Measurements from ENCODE around the gene BEND6.
"Not testable (repeated sequence)": the region's sequence is repeated elsewhere in the genome, so short reads cannot be mapped to it uniquely, and the experiment has no call there.

Gene BEND6

DNA sequence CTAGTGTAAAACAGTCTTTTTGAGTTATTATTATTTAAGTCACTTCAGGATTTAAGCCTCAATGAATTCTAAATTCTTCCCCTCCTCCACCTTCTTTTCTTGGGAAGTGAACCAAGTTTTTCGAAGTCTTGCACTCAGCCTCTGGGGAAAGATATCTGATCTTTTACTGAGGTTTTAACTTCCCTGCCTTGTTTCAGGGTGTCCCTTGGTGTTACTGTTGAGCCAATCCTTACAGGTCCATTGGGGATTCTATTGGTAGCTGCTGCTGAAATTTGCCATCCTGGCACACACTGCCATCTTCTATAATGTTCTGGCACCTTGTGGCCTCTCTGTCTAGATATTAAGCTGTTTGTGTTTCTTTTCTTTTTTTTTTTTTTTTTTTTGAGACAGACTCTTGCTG, 31.7 kb downstream of the BEND6 start:
- no peak for DNase-seq

DNA sequence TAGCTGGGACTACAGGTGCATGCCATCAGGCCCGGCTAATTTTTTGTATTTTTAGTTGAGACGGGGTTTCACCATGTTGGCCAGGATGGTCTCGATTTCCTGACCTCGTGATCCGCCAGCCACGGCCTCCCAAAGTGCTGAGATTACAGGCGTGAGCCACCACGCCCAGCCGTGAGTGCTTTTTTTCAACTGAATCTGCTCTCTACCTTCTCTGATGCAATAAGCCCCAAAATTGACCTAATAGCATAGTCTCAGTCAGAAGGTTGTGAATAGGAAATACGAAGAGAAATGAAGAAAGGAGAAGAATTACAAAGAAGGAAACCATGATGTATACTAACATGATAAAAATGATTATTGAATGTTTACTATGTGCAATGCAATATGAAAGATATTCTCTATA, 33.2 kb downstream of the BEND6 start:
- no peak for DNase-seq

DNA sequence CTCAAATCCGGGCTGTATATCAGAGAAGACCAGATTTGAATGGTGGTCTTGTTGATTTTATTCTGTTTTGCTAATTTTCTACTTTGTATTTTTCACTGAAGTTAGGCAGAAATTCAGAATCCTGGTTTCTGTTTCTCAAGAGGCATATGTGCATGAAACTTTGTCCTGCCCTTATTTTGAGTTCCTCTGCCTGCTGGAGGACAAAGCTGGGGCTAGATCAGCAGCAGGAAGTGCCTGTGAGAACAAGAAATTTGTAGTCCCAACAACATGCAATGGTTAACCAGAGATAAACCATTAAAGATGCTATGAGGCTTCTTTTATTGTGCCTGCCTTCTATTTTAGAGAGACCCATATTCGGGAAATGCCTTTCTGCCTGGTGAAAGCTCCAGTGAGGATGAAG, 37.1 kb downstream of the BEND6 start:
- no peak for DNase-seq

DNA sequence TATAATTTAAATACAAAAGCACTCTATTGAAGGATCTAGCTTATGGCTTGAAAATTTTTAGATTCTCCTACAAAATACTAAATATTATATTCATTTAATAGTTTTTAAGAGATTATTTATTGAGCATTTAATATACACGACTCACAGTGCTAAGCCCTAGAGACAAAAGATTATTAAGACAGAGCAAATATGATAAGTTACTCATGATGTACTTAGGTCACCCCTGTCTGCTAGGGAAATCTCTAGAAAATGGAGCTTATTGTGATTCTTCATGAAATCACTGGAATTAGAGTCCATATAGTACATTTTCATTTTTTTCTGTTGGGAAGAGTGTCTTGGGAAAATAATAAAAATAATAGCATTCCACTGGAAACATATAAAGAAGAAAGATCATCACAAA, 37.8 kb downstream of the BEND6 start:
- no peak for DNase-seq

DNA sequence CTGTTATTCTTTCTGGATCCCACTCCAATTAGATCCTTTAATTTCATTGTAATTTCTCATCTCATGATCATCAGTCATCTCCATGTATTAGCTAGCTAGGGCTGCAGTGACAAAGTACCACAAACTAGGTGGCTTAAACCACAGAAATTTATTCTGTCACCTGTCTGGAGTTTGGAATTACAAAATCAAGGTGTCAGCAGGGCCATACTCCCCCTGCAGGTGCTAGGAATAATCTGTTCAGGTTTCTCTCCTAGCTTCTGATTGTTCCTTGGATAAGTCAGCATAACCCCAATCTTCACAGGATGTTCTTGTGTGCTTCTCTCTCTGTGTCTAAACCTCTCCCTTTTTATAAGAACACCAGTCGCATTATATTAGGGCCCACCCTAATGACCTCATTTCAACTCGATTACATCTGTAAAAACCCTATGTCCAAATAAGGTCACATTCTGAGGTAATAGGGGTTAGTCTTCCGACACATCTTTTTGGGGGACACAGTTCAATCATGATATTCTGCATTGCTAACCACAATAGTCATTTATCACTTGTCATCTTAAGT, 40.5 kb downstream of the BEND6 start:
- DNase-seq: no peak

DNA sequence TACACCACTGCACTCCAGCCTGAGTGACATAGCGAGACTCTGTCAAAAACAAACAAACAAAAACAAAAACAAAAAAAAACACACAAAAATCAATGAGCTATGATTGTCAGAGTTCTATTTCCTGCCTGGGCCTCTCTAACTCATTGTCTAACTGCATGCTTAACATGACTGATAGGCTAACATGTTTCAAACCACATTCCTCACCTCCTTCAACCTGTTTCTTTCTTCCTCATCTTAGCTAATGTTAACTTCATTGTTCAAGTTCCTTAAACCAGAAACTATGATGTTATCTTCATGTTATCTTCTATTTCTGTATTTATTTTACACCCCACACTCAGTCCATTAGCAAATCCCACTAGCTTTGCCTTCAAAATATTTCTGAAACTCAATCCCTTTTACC, 41.5 kb downstream of the BEND6 start:
- no peak for DNase-seq

DNA sequence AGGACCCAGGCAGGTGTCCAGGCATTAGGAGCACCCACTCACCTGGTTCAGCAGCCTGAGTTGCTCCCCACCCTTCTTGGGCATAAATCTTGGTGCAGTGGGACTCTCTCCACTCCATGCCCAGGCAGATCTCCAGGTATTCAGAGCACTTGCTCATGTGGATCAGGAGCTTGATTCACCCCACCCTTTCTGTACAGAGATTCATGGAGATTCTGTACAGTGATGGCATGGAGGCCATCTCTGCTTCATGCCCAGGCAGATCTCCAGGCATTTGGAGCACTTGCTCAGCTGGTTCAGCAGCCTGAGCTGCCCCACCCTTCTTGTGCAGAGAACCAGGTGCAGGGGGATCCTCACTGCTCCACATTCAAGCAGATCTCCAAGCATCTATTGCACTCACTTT, 44.1 kb downstream of the BEND6 start:
- no peak for DNase-seq

DNA sequence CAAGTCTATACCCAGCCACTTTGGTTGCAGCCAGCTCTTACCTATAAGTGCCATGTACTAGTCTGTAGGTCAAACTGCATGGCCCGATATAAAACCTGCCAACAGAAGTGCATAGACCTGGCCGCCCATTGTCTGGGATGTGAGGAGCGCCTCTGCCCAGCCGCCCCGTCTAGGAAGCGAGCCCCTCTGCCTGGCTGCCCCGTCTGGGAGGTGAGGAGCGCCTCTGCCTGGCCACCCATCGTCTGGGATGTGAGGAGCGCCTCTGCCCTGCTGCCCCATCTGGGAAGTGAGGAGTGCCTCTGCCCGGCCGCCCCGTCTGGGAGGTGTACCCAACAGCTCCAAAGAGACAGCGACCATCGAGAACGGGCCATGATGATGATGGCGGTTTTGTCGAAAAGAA, 44.8 kb downstream of the BEND6 start:
- DNase-seq: not testable (repeated sequence)

DNA sequence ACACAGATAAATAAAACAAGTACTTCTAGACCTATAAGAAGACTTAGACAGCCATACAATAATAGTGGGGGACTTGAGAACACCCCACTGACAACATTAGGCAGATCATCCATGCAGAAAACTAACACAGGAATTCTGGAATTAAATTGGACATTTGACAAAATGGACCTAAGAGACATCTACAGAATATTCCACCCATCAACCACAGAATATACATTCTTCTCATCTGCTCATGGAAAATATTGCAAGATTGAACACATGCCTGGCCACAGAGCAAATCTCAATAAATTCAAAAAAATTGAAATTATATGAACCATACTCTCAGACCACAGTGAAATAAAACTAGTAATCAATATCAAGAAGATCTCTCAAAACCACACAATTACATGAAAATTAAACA, 47.3 kb downstream of the BEND6 start:
- no peak for DNase-seq

DNA sequence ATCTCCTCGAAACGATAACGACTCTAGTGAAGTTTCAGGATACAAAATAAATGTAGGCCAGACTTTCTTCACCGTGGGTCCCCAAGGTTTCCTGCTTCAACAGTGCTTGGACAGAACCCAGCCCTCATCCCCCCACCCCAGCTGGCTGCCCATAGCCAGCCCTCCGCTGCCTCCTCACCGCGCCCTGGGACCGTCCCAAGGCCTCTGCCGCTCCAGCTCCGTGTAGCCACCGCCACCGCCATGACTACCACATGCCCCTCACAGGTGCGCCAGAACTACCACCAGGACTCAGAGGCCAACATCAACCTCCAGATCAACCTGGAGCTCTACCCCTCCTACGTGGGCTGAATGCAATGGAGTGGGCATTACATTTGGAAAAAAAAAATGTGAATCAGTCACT, 49.4 kb downstream of the BEND6 start:
- no peak for DNase-seq

DNA sequence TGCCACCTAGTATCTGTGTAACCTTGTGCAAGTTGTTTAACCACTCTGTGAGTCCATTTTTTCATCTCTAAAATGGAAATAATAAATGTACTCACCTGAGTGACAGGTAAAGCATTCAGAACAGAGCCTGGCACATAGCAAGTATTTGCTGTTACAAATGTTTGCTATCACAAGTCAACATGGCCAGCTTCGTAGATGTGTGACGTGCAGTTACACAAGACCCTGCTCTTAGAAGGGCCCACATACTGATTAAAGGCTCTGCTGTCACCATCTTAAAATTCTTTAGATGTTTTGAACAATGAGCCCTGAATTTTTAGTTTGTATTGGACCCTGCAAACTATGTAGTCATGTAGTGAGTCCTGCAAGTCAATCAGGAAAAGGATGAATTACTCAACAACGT, 51.2 kb downstream of the BEND6 start:
- DNase-seq: no peak

DNA sequence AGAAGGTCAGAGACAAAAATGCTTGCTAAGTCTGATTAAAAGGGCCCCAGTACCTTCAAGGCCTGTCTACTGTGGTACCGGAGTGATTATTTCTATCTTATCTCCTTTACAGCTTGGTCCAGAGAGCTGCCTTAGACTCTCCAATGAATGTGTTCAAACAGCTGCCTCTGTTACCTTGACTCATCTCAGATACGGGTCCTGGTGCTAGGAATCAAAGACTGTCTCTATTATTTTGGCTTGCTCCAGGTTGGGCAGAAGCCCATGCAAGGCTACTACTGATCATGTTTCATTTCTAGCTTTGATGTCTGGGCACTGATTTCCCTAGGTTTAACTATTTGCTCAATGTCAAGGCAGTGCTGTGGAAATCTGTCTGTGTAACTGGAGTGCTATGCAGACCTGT, 53.2 kb downstream of the BEND6 start:
- not testable (repeated sequence) for DNase-seq

DNA sequence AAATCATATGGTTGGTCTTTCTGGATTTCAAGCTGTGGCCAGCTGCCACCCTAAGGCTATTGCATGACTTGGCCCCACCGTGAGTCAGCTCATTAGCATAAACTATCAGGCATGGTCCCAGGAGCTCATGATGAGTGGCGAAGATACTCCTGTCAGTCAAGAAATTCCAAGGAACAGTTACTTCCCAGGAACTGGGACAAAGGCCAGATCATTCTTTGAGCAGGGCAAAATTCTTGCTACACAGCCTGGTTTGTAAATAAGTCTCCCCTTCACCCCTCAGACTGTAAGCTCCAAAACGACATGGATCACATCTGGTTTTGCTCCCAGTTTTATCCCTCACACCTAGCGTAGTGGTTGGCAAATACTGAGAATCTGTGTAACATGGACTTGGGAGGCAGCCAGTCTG, 58.6 kb downstream of the BEND6 start:
- DNase-seq: no peak

DNA sequence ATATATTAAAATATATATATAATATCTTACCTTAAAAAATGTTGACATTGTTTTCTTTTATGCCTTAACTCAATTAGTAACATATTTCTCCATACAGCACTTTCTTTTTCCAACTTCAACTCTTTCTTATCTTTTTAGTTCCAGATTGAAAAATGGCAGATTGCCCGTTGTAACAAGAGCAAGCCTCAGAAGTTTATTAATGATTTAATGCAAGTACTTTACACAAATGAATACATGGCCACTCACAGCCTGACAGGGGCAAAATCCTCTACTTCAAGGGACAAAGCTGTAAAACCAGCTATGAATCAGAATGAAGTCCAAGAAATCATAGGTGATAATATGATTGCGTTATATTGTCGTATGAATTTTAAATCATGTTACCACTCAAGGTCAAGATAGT, 62.2 kb downstream of the BEND6 start:
- DNase-seq: no peak

DNA sequence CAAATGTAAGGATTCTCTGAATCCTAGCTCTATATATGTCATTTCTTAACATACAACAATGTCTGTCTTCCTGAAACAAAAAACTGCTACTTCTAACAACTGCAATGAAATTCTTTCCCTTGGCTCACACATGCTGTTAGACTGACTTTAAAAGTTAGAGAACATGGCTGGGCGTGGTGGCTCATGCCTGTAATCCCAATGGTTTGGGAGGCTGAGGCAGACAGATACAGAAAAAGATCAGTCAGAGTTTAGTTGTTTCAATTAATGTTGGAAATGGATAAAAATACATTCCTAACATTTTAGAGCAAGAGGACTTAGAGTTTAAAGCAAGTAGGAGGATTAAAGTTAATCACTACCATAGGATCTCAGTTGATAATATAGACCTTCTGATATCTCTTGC, 62.9 kb downstream of the BEND6 start:
- DNase-seq: no peak

DNA sequence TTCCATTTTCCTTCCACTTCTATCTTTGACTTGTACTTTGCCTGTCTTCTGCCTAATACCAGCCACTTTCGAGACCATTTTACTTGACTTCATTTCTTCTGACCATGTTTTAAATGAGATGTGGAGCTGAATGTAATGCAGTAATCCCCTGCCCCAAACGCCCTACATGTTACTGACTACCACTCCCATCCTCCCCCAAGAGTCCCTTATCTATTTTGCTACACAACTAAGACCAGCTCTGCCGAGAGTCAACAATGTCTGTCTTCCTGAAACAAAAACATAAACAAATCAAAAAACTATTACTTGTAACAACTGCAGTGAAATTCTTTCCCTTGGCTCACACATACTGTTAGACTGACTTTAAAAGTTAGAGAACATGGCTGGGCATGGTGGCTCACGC, 64.5 kb downstream of the BEND6 start:
- no peak for DNase-seq

DNA sequence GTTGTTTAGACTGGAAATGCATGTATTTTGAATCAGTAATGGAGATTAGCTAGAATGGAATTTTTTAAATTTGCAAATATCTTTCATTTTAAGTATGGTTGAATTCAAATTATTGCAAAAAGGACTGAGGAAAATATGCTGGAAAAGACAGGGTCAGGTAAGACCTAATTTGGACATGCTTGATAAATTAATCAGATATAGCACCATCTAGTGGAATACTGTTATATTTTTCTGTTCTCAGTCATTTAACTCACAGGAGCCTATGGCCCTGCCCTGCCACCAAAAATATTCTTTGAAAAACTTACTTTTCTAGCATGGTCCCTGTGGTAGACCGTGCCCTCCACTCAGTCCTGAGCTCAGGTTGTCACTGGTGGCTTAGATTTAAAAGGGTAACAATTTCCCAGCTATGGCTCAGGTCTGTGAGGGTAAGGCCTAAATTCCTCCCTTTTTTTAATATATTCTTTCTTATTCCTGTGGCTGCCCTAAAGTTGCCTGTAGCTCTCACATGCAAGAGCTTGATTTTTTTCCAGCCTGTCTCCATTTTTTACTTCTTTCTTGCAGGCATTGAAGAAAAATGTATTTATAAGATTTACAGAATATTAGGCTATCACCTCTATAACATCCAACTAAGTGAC, 66.3 kb downstream of the BEND6 start:
- no peak for DNase-seq

DNA sequence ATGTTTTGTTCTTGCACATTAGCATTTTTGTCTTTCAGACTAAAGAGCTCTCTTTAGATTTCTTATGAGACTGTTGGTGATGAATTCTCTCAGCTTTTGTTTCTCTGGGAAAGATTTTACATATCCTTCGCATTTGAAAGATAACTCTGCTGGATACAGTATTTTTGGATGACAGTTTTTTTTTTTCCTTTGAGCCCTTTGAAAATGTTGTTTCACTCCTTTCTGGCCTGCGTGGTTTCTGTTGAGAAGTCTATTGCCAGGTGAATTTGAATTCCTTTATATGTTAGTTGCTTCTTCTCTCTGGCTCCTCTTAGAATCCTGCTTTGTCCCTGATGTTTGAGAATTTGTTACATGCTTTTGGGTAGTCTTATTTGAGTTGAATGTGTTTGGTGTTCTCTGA, 69.4 kb downstream of the BEND6 start:
- no peak for DNase-seq

DNA sequence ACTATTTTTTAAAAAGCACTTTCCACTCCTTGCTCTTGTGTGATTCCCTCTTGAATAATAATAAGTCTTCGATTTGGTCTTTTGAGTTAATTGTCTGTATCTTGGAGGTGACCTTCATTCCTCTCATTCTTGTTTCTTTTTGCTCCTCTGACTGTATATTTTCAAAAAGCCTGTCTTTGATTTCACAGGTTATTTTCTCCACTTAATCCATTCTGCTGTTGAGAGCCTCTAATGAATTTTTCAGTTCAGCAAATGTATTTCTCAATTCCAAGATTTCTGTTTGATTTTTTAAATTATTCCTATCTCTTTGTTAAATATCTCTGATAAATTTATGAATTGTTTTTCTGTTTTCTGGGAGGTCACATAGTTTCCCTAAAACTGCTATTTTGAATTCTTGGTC, 69.9 kb downstream of the BEND6 start:
- no peak for DNase-seq

DNA sequence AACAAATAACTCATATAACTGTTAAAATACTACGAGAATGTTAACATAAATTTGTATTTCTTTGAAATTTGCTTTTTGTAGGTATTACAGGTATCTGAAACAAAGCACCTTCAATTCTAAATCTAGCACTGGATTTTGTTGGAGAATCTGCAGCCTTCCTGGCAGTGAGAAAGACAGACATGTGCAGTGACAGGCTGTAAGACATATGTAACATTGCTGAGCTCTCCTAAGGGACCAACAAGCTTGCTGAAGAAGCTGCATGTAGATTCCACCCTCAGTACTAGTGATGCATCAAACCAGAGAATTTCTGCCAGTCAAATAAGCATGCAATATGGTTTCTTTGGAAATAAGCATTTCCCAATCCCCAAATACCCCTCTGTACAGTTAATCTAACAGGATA, 71.1 kb downstream of the BEND6 start:
- no peak for DNase-seq

DNA sequence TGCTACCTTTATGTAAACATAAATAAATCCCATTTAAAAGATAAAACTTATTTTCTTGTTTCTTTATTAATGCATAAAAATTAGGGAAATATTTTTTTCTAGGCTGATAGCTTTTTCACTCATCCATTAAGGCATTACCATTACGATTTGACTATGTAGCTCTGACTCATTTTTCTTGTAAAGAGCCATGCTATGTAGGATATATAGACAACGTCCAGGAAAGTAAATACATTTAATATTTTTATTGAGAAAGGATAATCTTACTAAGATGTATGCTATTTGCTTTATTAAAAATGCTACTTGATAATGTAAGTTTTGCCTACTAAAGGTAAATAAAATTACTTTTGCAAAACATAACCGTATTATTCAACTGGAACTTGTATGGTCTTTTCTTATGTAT, 72.4 kb downstream of the BEND6 start:
- DNase-seq: no peak

DNA sequence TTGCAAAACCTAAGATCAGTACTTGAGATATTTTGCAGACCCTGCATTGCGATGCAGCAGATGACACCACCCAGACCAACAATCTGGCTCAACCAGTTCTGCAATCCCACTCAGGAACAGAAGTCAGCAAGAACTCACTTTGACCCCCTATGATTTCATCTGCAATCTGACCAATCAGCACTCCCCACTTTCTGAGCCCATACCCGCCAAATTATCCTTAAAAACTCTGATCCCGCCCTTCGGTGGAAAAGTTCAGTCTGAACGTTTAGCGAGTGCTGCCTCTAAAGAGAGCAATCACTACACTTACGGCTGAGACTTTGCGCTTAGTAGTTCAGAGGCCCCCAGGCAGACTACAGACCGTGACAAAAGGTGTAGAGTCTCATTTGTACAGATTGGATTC, 74.3 kb downstream of the BEND6 start:
- no peak for DNase-seq

DNA sequence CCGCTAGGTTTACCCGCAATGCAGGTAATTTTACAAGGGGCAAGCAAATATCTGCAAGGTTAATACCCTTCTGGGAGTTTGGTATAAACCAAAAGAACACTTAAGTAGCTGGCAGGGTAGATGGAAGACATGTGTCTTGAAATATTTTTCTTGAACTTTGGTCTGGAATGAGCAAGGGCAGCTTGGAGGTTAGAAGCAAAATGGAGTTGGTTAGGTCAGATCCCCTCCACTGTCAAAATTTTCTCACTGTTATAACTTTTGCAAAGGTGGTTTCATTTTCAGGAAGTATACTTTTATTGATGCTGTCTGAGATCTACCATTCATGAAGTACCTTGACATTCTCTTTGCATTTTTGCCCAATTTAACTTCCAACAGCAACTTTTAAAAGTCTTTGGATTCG, 78.3 kb downstream of the BEND6 start:
- no peak for DNase-seq

DNA sequence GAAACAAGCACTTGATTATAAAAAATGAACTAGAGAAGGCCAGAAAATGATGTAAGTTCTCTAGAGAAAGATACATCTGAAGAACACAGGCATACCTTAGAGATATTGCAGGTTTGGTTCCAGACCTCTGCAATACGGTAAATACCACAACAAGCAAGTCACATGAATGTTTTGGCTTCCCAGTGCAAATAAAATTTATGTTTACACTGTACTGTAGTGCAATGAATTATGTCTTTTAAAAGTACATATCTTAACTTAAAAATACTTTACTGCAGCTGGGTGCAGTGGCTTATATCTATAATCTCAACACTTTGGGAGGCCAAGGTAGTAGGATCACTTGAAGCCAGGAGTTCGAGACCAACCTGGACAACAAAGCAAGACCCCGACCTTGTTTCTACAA, 80.6 kb downstream of the BEND6 start:
- DNase-seq: no peak

DNA sequence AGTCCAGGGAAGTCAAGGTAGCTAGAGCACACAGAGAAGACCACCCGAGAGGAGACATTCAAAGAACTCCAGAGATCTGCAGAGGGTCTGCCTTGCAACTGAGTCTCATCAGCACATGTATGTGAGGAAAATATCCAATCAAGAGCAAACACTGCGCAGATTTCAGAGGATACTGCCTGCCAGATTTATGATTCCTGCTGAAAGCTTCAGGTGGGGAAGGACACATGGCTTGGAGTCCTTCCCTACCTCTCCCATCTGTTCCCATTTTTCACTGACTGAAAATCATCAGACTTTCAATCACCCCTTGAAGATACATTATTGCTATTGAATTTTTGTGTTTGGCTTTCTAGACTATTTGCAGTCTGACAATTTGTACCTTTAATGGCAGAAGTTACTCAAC, 84.0 kb downstream of the BEND6 start:
- DNase-seq: no peak

DNA sequence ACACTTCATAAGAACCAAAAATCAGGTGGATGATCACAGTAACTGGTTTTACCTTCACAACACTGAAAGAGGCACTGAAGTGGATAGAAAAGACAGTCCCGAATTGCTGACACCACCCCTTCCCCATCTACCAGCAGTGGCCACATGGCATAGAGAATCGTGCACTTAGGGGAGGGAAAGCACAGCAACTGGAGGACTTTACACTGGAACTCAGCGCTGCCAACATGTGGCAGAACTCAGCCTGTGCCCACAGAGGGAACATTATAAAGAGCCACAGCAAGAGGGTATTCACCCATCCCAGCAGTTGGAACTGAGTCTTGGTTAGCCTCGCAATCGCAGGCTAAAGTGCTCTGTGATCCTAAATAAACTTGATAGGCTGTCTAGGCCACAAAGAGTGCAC, 85.1 kb downstream of the BEND6 start:
- DNase-seq: no peak

All from stimulated activated CD4-positive, alpha-beta T cell treated with anti-CD3 and anti-CD28 coated beads, Interleukin-4, amount 100 ng/mL, for 1 hour (primary cell).